Fibroblast of upper back skin (primary cell): ENCODE measurements around the gene RBM11.
A peak's percentile ranks its signal among the peaks of the same experiment; 100 is the strongest.
"Not testable (repeated sequence)": the region's sequence is repeated elsewhere in the genome, so short reads cannot be mapped to it uniquely, and the experiment has no call there.

Experiments
- DNase-seq: peaks from one replicate; pipeline ENCODE4 v3.0.0-alpha.2; 2013

Gene RBM11

DNA sequence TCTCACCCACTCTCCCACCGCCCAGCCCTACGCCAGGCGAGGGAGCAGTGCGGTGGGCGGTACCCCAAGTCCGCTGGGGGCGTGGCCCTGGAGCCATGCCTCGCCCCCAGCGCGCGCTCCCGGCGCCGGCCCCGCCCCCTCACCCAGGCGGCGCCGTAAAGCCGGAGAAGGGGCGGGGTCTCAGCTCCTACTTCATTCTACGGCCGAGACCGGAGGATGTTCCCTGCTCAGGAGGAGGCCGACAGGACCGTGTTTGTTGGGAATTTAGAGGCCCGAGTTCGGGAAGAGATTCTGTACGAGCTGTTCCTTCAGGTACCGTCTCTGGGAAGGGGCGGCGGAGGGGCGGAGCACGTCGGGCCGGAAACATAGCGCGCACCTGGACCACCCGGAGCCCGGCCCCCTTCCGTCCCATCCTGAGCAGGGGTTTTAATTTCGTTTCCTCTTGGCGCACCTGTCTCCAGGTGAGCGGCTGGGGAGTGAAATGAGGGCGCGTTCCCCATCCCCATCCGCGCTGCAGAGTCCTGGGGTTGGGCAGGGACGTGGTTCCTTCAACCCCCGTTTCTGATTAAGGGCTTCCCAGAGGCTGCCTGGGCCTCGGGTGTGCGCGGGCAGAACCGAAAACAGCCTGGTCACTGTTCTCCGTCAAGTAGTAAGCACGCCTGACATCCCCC, at the start of gene RBM11:
Gene RBM11, plus strand, starts transcription at position 187 of the 671 bp plus-strand sequence. Its CDS starts 30 bp downstream, at position 217.
- DNase-seq = peak; percentile 16

DNA sequence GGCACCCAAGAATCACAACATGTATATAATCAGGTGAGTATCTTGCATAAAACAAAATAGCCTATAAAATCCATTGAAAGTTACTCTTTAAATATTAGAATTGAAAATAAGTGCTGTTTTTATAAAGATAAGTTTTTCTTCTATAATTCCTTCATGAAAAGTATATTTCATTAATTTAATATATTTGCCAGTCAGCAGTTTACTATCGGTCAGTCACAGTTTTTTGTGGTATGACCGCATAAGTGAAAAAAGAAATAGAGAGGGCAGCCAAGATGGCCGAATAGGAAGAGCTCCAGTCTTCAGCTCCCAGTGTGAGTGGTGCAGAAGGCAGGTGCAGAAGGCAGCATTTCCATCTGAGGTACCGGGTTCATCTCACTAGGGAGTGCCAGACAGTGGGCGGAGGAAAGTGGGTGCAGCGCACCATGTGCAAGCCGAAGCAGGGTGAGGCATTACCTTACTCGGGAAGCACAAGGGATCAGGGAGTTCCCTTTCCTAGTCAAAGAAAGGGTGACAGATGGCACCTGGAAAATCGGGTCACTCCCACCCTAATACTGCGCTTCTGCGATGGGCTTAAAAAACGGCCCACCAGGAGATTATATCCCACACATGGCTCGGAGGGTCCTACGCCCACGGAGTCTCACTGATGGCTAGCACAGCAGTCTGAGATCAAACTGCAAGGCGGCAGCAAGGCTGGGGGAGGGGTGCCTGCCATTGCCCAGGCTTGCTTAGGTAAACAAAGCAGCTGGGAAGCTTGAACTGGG, 49.3 kb upstream of the RBM11 start:
- DNase-seq = not testable (repeated sequence)

- DNase-seq = no peak
Measured at GRCh38 chr21:14206222-14206621, 9.7 kb upstream of the RBM11 start.

- no peak for DNase-seq
Measured at GRCh38 chr21:14210738-14211137, 5.2 kb upstream of the RBM11 start, which contains the start of gene LIPI. TSS of gene LIPI (minus strand) at chr21:14210955. CDS start at chr21:14210845, 110 bp downstream.

- no peak for DNase-seq
Measured at GRCh38 chr21:14213164-14213563, 2.8 kb upstream of the RBM11 start.

- DNase-seq = no peak
Measured at GRCh38 chr21:14223365-14223764, 7.4 kb downstream of the RBM11 start.

DNA sequence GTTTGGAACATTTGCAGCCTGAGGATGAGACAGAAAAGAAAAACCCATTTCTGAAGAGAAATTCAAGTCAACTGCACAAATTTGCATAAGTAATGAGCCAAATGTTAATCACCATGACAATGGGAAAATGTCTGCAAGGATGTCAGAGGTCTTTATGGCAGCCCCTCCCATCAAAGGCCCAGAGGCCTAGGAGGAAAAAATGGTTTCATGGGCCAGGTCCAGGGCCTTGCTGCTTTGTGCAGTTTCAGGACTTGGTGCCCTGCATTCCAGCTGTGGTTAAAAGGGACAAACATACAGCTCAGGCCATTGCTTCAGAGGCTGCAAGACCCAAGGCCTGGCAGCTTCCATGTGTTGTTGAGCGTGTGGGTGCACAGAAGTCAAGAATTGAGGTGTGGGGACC, 13.4 kb downstream of the RBM11 start:
- no peak for DNase-seq

DNA sequence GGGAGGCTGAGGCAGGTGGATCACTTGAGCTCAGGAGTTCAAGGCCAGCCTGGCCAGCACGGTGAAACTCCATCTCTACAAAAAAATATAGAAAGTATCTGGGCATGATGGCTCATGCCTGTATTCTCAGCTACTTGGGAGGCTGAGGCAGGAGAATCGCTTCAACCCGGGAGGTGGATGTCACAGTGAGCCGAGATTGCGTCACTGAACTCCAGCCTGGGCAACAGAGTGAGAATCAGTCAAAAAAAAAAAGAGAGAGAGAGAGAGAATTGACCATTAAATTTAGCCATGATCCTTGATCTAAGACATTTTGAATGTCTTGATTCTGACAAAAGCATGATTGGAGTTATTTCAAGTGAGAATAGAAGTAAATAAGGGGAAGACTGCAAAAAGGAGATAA, 19.1 kb downstream of the RBM11 start:
- DNase-seq = no peak

- DNase-seq = no peak
Measured at GRCh38 chr21:14236180-14236579, 20.2 kb downstream of the RBM11 start.

- DNase-seq = no peak
Measured at GRCh38 chr21:14239281-14239680, 23.3 kb downstream of the RBM11 start.

DNA sequence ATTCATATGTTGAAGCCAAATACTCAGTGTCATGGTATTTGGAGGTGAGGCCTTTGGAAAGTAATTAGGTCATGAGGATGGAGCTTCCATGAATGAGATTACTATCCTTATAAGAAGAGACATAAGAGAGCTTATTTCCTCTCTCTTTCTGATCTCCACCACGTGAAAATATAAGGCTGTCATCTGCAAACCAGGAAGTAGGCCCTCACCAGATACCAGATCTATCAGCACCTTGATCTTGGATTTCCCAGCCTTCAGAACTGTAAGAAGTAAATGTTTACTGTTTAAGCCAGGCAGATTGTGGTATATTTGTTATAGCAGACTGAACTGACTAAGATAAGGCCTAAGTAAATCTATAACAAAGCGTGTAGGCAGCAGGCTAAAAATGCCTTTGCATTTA, 25.3 kb downstream of the RBM11 start:
- no peak for DNase-seq

DNA sequence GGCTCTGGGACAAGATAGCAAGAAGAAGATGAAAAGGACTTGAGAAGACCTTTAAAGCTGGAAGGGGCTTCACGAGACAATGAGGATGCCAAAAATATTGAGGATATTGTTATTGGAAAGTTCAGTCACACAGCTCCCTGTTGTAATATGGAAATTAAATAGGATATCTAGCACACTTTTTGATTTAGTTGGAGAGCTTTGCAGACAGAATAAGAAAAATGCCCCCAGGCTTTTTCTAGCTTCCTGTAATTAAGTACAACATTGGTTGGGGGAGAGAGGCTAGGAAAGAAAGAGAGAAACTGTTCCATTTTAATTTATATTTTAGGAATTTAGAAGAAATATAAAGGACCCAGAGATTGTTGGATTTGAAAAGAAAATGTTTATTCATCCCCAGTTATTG, 27.5 kb downstream of the RBM11 start:
- DNase-seq = no peak

DNA sequence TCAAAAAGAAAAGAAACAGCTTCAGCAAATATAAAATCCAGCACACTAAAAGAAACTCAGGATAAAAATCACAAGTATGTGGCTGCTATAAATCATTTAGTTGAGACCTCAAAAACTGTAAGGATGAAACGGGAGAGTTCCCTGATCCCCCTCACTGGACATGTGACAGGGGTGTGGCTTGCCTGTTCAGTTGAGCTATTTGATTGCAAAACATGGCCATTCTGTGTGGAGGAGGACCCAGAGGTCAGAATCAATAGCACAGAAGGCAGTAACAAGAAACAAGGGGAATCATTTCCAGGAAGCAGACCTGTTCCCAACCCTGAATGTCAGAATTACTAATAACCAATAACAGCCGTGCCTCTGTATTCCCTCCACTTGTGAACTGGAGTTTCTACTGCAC, 27.9 kb downstream of the RBM11 start:
- DNase-seq = no peak

DNA sequence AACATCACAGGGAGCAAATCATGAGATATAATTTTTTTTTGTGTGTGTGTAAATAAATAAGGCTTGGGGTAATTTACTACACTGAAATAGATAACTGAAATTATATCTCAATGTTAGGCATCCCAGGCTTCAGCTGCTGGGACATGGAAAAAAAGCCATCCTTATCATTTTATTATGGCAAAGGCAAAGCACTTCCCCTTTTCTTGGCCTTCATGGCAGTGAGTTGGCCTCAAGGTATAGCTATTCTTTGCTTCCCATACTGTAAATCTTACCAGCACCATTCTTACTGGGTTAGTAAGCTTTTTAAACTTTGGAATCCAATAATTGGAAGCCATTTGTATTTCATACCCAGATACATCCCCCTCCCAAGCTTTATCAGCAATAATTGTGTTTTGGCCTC, 29.0 kb downstream of the RBM11 start:
- DNase-seq = no peak

DNA sequence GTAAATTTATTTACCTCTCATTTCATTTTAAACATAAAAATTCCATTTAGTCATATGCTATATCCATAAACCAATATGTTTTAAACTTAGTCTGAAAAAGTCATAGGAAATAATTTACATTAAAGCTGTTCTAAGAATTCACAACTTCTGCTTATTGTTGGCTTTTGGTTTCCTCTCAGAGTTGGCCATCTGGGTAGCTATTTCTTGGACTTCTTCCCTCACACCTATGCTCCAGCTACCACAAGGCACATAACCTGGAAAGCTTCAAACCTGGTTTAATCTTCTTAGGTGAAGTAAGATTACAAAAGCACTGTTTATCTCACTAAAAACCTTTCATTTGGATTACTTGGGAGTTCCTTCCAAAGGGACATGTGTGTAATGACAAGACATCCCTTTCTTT, 29.8 kb downstream of the RBM11 start:
- no peak for DNase-seq

GRCh38 chr21:14251336-14251735, 35.4 kb downstream of the RBM11 start:
- DNase-seq = no peak

DNA sequence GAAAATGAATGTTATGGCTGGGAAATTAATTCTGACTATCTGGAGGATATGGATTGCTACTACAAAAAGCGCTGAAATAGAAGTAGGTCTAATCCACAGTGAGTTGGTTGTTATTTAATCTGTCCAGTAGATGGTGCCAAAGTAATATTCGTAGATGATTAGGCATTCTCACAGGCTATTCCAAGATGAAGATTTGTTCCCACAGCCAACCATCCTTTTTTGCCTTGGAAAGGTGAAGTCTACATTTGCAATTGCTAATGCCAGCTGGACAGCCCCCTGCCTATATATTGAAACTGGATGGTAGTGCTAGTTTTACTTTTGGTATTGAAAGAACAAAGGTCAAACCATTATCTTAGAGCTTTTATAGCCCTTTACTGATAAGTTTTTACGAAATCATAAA, 43.8 kb downstream of the RBM11 start:
- DNase-seq = peak; percentile 46

DNA sequence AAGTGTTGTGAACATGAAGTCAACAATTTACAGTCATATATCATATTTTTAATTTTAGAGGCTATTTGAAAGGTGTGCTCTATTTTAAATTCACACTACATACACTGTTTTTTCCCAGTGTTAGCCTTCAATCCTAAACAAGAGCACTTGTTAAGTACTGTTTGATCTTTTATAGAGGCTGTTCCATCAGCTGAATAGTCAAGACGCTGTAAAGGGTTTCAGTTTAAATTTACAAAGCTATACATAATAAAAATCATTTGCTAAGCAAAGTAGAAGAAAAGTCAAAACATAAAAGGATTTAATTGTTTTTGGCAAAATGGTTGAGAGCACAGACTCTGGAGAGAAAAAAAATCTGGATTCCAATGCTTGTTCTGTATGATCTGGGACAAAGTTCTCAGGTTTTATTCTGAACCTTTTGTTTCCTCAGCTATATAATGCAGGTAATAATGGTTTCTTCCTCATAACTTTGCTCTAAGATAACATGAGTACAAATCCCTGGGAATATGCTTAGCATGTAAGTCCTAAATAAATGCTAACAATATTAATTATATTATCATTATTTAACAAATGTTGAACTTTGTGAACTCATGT, 44.3 kb downstream of the RBM11 start:
- DNase-seq = no peak

DNA sequence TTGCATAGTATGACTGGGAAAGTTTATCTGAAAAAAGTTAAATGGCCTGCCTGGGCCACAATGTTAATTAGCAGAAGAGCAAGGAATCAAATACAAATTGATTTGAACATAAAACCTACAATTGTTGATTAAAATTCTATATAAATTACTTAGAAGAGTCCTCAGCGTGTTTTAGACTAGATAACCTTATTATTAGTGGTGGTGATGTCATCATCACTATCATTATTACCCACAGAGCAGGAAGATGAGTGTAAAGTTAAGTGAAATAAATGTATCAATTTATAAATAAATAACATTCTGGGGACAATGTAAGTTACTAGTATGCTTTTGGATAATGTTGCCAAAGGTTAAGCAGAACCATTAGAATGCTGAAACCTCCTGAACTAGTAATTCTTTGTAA, 46.1 kb downstream of the RBM11 start:
- no peak for DNase-seq

- no peak for DNase-seq
Measured at GRCh38 chr21:14263879-14264278, 47.9 kb downstream of the RBM11 start.

DNA sequence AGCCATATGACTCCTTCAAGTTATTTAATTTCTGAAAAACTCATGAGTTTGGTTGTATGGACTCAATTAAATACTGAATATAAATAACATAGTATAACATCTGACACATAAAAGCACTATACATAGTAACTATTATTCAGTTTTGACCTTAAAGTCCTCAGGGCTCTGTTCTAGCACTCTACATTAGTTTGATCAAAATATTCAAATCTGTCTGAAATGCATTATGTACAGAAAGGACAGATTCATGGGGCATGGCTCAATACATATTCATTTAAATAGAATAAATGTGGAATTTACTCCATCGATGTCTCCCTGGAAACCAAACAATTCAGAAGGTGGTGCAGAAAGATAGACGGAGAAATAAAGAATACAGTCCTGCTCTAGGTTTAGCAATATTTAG, 49.1 kb downstream of the RBM11 start:
- no peak for DNase-seq

- no peak for DNase-seq
Measured at GRCh38 chr21:14267076-14267475, 51.1 kb downstream of the RBM11 start.

- no peak for DNase-seq
Measured at GRCh38 chr21:14270631-14271030, 54.7 kb downstream of the RBM11 start.

DNA sequence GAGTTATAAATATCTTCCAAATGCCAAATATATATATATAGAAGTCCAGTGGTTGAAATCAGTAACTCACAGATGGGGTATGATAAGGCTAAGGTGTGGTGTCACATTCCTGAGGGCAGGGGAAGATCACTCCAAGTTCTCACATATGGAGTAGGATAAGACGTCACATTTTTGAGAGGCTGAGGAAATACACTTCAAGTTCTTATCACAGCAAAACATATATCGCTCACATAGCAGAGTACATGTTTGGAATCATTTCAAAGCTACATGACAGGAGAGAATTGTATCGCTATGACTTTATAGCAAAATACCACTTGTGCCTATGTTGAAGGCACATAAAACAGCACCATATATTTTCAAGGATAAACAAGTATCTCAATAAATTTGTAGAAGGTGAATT, 55.1 kb downstream of the RBM11 start:
- no peak for DNase-seq
